HG03521 (cell line): ENCODE results near the gene UBE2QL1.

Experiments used
- ATAC-seq: cut with Tn5 transposase; IDR thresholded peaks from one replicate; pipeline ENCODE4 v1.9.1; 2021; ENCODE audit warnings: mild to moderate bottlenecking, moderate library complexity; ENCODE audit not compliant: unreplicated experiment

Gene UBE2QL1

DNA sequence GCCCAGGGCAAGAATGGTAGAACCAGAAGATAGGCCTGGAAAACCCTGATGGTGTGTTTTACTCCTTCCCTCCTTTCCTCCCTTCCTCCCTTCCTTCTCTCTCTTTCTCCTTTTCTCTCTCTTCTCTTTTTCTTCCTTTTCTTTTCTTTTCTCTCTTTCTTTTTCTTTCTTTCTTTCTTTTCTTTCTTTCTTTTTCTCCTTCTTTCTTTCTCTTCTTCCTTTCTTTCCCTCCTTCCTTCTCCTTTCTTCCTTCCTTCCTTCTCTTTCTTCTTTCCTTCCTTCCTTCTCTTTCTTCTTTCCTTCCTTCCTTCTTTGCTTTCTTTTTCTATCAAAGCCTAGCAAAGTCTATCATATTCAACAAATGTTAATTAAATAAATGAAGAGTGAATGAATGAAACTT lies 24.0 kb upstream of the UBE2QL1 start:
- ATAC-seq: no peak

- ATAC-seq: no peak
Measured at GRCh38 chr5:6427694-6428093, 21.0 kb upstream of the UBE2QL1 start.

DNA sequence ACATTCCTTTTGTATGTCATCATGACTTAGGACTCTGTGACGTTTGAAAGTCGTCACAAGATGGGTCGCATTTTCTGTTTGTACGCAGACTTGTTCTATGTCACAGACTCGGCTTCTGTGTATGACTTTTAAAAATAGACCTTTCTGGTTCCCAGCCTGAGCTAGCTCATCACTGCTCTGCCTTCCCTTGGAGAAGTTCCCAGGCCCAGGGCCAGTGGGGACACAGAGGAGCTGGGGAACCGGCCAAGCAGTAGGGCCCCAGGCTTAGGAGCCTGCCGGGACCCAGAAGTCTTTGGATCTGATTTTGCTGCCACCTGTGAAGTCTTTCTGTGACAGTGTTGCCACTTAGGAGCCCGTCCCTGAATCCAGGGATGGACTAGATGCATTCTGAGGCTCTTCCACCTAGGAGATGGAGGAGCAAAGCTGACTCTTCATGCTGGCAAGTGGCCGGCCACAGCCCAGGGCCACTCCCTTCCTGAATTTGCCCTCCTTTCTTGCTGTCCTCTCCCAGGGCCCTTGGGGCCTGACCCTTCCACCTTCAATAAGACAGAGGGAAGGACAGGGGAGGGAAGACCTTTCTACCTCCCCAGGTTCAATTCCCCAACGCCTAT lies 18.1 kb upstream of the UBE2QL1 start:
- no peak for ATAC-seq

DNA sequence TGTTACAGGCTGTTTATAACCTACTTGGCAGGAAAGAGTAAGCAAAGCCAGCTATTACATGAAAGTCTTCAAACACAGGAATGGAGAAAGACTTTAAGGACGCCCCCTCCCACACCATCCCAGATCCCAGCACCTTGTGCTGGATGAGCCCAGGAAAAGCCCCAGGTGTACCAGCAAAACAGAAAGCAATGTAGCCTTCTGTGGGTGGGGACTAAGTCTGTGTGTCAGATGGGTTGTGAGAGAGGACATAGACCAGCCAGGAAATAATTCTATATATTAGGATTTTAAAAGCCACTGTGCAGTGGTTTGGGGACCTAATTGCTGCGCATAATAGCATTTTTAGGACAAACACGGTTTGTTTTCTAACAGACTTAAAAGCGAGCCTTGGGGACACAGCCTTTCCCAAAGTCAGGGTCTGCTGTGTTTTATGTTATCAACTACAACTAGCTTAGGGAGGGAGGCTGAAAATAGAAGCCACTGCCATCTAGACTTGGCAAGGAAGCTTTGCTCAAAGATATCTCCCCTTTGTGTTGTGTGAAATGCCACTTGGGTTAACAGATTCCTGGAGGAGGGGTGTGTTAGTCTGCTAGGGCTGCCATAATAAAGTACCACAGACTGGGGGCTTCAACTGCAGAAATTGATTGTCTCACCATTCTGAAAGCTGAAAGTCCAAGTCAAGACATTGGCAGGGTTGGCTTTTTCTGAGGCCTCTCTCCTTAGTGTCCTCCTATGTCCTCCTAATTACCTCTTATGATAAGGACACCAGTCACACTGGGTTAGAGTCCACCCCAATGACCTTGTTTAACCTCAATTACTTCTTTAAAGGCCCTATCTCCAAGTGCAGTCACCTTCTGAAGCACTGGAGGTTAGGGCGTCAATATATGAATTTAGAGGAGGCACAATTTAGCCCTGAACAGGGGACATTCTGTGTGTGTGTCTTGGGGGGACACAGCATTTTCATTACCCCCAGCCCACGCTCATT lies 17.2 kb upstream of the UBE2QL1 start:
- no peak for ATAC-seq

GRCh38 chr5:6432206-6432605 lies 16.5 kb upstream of the UBE2QL1 start:
- no peak for ATAC-seq

DNA sequence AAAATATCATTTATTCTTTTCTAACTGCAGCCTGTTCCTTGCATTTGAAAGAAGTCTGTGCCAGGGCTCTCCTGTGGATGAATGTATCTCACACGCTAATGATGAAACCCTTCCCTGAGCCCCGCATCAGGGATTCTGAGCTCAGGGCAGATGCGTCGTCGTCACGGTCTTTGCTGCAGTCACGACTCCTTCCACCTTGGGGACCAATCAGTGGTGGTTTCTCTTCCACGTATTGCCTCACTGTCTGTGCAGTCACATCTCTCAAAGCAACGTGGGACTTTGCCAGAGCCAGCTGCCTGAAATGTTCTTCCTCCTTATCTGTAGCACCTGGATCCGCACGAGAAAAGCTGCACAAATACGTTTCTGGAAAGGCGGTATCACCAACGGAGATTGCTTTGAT lies 13.9 kb upstream of the UBE2QL1 start:
- ATAC-seq: no peak

GRCh38 chr5:6435356-6435755 lies 13.3 kb upstream of the UBE2QL1 start:
- ATAC-seq: no peak

GRCh38 chr5:6436715-6437331 lies 11.8 kb upstream of the UBE2QL1 start:
- no peak for ATAC-seq

DNA sequence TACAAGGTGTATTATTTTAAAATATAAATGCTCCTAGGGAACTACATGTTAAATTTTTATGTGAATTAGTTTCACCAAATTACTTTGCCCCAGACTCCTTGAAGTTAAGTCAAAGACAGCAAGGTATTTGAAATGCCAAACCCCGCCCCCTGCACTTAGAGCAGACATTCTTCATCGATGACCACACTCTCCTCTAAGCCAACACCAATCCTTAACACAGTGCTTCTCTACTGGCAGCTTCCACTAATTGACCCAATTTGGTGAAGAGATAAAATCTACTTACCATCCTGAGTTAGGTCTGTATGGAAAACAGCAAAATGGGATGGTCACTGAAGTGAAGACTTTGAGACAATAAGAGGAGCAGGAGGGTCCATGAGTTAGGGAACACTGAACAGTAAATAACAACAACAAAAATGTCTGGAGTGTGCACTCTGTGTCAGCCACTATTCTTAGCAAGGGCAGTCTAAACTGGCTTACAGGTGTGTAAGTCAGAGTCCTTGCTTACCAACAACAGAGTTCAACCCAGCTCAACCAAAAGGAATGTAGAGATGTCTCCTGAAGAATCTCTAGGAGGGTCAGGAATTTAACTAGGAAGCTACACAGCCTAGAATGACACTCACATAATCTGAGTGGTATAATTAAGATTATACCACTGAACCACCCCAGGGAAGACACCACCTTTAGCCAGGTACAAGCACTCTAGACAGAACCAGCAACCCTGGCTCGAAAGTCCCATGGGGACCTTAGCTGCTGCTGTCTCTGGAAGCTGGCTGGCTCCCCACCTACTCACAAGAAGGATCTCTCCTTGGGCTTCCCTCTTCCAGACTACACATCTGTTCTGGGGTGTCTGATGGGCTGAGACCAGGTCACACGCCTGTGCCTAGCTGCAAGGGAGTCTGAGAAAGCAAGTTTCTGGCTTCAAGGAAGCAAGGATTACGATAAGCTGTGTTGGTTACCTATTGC lies 8.8 kb upstream of the UBE2QL1 start:
- no peak for ATAC-seq

GRCh38 chr5:6442333-6442732 lies 6.3 kb upstream of the UBE2QL1 start:
- ATAC-seq: no peak

- ATAC-seq: no peak
Measured at GRCh38 chr5:6443326-6443725, 5.3 kb upstream of the UBE2QL1 start.

DNA sequence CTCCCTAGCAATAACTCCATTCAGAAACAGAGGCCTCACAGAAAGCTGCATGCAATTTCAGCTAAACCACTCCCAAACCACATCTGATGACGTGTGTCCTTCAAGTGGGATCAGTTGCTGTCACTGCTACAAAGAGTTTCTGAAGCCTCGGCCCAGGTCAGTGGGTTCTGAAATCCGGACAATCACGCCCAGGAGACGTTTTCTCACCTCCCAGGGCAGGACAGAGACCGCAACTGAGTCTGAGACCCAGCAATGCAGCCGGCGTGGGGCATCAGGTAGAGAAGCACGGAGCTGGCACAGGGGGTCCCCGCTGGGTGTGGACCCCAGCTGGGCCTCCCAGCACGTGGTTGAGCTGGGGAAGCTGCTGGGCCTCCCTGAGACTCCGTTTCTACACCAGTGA lies 2.6 kb upstream of the UBE2QL1 start:
- no peak for ATAC-seq

DNA sequence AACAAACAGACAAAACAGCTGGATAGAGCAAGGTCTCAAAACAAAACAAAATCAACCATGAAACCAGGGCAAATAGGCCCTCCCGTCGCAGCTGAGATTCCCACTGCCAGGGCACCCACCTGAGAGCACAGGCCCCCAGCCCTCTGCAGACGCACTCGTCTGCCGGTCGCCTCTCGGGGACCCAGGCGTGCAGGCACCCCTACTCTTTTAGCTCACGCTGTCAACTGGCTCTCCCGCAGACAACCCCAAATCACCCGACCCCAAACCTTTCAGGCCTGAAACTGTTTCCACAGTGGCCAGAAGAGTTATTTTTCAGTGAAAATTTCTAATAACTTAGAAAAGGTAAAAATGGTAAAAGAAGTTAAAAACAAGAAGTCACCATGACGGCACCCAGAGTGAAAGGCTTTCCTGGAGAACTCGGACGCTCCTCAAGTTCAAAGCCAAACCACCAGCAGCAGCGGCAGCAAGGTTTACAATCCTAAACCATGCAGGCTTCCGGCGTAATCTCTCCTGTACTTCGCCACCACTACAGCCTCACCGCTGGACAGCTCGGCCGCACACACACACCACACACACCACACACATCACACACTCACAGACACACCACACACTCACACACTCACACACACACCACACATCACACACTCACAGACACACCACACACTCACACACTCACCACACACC lies 1.9 kb upstream of the UBE2QL1 start:
- no peak for ATAC-seq

- no peak for ATAC-seq
Measured at GRCh38 chr5:6447384-6448140, 1.1 kb upstream of the UBE2QL1 start.

DNA sequence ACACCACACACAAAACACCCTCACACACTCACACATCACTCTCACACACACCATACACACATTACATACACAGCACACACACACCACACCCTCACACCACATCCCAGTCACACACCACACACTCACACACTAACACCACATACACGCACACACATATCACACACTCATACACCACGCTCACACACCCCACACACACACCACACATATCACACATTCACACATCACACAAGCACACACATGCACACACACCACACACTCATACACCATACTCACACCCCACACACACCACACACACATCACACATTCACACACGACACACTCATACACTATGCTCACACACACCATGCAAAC lies 543 bp upstream of the UBE2QL1 start:
- ATAC-seq: no peak

DNA sequence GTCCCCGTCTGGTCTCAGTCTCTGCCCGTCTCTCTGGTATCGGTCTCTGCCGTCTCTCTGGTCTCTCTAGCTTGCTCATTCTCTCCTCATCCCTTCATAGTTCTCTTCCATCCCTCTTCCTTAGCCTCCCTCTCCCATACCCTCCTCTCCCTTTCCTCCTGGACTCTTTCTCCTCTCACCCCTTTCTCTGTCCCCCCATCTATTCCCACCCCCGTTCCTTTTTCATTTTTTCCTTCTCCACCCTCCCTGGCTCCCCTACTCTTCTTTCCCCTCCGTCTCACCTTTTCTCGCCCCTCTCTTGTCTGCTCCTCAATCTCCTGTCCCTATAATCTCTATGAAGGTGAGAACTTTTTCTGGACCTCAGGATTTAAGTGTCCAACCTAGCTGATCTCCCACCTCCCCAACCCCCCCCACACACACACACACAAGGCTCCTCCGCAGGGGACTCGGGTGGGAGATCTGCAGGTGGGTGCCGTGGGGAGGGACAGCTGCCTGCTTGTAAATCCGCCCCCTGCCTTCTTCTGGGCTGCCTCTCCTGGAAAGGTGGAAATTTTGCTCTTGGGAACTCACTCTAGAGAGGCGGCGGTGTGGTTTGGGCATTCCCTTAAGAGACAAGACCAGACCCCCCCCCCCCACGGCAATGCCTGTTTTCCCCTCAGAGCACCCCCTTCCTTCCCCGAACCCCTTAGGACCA lies 953 bp downstream of the UBE2QL1 start:
- no peak for ATAC-seq

DNA sequence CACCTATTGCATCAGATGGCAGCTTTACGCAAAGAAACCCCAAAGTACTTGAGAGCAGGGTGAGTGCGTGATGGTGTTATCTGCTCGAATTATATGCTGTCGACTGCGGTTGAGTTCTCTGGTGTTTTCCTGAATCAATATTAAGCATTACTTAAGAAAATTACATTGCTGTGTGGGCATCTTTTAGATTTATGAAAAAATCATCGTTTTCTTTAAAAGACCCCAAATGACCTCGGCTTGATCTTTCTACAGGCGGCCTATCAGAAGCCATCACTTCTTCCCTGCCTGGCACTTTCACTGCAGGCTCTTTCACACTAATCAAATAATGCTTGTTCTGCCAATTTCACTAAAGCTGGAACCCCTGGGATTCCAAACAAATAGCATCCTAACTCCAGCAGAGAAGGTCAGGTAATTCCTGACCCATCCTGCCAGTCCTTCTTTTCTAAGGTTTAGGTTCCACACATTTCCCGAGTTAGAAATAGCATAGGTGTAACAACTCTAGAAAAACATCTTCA lies 1.7 kb downstream of the UBE2QL1 start:
- no peak for ATAC-seq

- ATAC-seq: no peak
Measured at GRCh38 chr5:6452622-6453504, 4.2 kb downstream of the UBE2QL1 start.
